ENCODE results near the gene SLC12A7.

- TF ChIP-seq CTCF (IDR thresholded peaks at IDR 0.05) (no peak), POLR2A (IDR thresholded peaks at IDR 0.05) (no peak)
Measured at GRCh38 chr5:1097381-1097987, 14.4 kb downstream of the SLC12A7 start.
